Epithelial cell of esophagus (primary cell): ENCODE data around the gene FREM1.

Experiments used
- DNase-seq: peaks from one replicate; pipeline ENCODE4 v3.0.0; 2010; ENCODE audit warnings: low read depth
- H3K4me3 ChIP-seq: 2 replicates; pipeline ENCODE4 v1.5.1; 2011; ENCODE audit warnings: mild to moderate bottlenecking, low read length, control low read depth
- CTCF ChIP-seq: IDR thresholded peaks from 2 replicates; pipeline ENCODE4 v1.5.1; 2011; ENCODE audit warnings: low read depth, mild to moderate bottlenecking, low read length, control low read depth, inconsistent platforms; ENCODE audit not compliant: insufficient read depth; ENCODE audit errors: missing control alignments

The FREM1 gene

GRCh38 chr9:14941501-14942405, 31.5 kb upstream of the FREM1 start:
- TF ChIP-seq CTCF = no peak
- no peak overlapping the region for H3K4me3 ChIP-seq
- no peak for DNase-seq

GRCh38 chr9:14939378-14939777, 29.1 kb upstream of the FREM1 start:
- DNase-seq = no peak
- TF ChIP-seq CTCF = no peak
- no peak overlapping the region for H3K4me3 ChIP-seq

DNA sequence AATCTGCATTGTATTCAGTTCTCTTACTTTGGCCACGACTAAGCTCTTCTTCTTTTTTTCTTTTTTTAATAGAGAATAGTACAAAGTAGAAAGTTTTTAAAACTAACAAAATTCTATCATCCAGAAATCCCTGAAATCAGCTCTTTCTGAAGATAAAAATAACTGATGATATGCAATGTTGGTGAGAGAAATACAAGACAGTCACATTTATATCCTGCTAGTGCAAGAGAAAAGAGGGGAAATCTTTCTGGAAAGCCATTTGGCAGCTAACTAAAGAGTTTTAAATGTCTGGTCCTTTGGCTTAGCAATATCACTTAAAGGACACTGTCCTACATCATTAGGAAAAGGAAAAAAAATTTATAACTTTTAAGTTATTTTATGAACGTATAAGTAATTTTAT, 27.0 kb upstream of the FREM1 start:
- no peak for TF ChIP-seq CTCF
- DNase-seq = no peak
- H3K4me3 ChIP-seq = no peak overlapping the region

DNA sequence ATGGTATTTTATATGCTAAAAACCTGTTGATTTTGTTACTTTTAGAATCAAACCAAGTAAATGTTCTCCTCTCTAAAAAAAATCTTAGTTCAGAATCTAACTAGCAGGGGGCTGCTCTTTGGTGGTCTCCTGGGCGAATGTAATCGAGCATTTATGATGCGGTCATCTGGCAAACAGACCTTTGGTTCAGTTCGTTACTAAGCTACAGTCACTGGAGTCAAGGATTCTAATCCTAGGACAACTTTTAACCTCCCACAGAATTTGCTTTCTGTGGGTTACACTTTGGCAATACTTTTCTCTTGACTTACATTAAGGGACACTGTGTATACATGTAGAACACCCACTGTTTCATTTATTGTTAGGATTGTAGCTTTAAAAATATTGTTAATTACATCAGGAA, 26.3 kb upstream of the FREM1 start:
- no peak overlapping the region for H3K4me3 ChIP-seq
- DNase-seq = no peak
- TF ChIP-seq CTCF = no peak

DNA sequence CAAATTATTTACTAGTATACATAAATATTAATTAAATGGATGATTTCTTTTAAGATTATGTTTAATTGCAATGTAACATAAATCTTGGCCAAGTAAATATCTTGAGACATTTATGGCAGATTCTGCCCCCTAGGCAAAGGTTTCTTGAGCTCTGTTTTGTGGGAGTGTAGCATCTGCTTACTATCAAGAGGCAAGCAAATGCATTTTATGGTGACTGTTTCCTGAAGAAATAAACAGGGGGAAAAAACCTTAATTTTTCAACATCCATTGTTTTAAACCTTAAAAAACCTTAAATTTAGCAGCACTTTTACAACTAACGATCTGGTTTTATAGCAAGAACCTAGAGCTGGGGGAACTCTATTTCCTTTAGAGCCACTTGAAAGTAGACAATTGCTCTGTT, 25.7 kb upstream of the FREM1 start:
- no peak for DNase-seq
- H3K4me3 ChIP-seq = no peak overlapping the region
- no peak for TF ChIP-seq CTCF

- TF ChIP-seq CTCF = no peak
- no peak for DNase-seq
- H3K4me3 ChIP-seq = no peak overlapping the region
Observed at GRCh38 chr9:14935106-14935751, 25.0 kb upstream of the FREM1 start.
